HCT116 (cell line): ENCODE data around the gene ZNHIT2. TPM values are rescaled to one million over a fixed set of nuclear protein-coding genes. Genes with fewer than 3 reads are reported as not detected.

Source experiments
- ATAC-seq: fragments of 200-7000 bp; cut with Tn5 transposase; 2 replicates; pipeline ENCODE4 v1.9.1; 2020; ENCODE audit warnings: mild to moderate bottlenecking, moderate library complexity
- BruUV-seq: library from RNA; stranded (reverse); fragments of 400-500 nt; replicated peaks from 2 replicates; lab custom pipeline; 2021; lab: Mats Ljungman, UMichigan
- CTCF ChIA-PET: fragments of 300-600 bp; sonication (Branson Sonifier 250); formaldehyde crosslinking; loops from one replicate; lab custom pipeline; 2021; ENCODE audit warnings: antibody characterized with exemption; lab: Charles Lee
- POLR2A ChIA-PET: fragments of 300-600, 350-600 bp; sonication (Branson Sonifier 250); formaldehyde crosslinking; loops from one replicate; lab custom pipeline; 2021; ENCODE audit warnings: antibody characterized with exemption; lab: Charles Lee
- RAD21 ChIA-PET, 2 experiments: fragments of 300-600 bp; sonication (Branson Sonifier 250); formaldehyde crosslinking; loops; one replicate each; lab custom pipeline; 2023; ENCODE audit warnings: low total read pairs in 2 of 2; ENCODE audit not compliant: uncharacterized antibody in 2 of 2, unreplicated experiment in 2 of 2, low non-redundant PET in 1 of 2; lab: Charles Lee
- DNase-seq: peaks from one replicate; pipeline ENCODE4 v3.0.0-alpha.2; 2010; ENCODE audit warnings: low read depth, low spot score
- H2AFZ ChIP-seq: fragments of 200-600 bp; shearing (Covaris generic), sonication (generic); 2 replicates; pipeline ENCODE4 v1.6.1; 2017; ENCODE audit warnings: low read depth, mixed run types, mixed read lengths, antibody characterized with exemption, low read length; ENCODE audit not compliant: poor library complexity, severe bottlenecking
- H3K27ac ChIP-seq: 2 replicates; pipeline ENCODE4 v1.5.1; 2012; ENCODE audit warnings: low read depth, low read length
- H3K27me3 ChIP-seq: fragments of 200-600 bp; sonication (generic); 2 replicates; pipeline ENCODE4 v1.6.1; 2016; ENCODE audit warnings: mixed run types, low read length, mixed read lengths; ENCODE audit not compliant: insufficient read depth
- H3K36me3 ChIP-seq, 2 experiments: fragments of 200-500 bp in 1 of 2; fragments of 200-600 bp in 1 of 2; sonication (Bioruptor generic) in 1 of 2; sonication (generic) in 1 of 2; 2 replicates each; pipeline versions ENCODE4 v1.5.1 to v1.6.1; 2014 to 2016; ENCODE audit warnings: low read length in 2 of 2, inconsistent platforms in 1 of 2, mixed read lengths in 1 of 2, mixed run types in 1 of 2; ENCODE audit not compliant: insufficient read depth in 2 of 2, control insufficient read depth in 1 of 2
- H3K4me1 ChIP-seq, 2 experiments: fragments of 200-600 bp in 1 of 2; sonication (generic) in 1 of 2; 2 replicates each; pipeline versions ENCODE4 v1.5.1 to v1.6.1; 2012 to 2017; ENCODE audit warnings: low read length in 2 of 2, inconsistent platforms in 1 of 2, mild to moderate bottlenecking in 1 of 2, mixed read lengths in 1 of 2, mixed run types in 1 of 2, moderate library complexity in 1 of 2; ENCODE audit not compliant: insufficient read depth in 2 of 2, control insufficient read depth in 1 of 2
- H3K4me2 ChIP-seq: fragments of 200-600 bp; sonication (generic); 2 replicates; pipeline ENCODE4 v1.6.1; 2017; ENCODE audit warnings: mixed run types, low read length, mixed read lengths
- H3K4me3 ChIP-seq, 2 experiments: fragments of 200-600 bp in 1 of 2; sonication (generic) in 1 of 2; replicated peaks in 1 of 2; 2 replicates each; pipeline ENCODE4 v1.5.1; 2011 to 2016; ENCODE audit warnings: low read length in 2 of 2, control low read depth in 1 of 2, low read depth in 1 of 2, mild to moderate bottlenecking in 1 of 2, mixed read lengths in 1 of 2, mixed run types in 1 of 2
- H3K79me2 ChIP-seq: fragments of 200-600 bp; sonication (generic); 2 replicates; pipeline ENCODE4 v1.6.1; 2017; ENCODE audit warnings: mild to moderate bottlenecking, mixed run types, low read length, moderate library complexity, mixed read lengths; ENCODE audit not compliant: insufficient read depth
- H3K9ac ChIP-seq: fragments of 200-600 bp; sonication (generic); 2 replicates; pipeline ENCODE4 v1.6.1; 2016; ENCODE audit warnings: low read length, mixed read lengths
- H3K9me2 ChIP-seq: fragments of 200-600 bp; sonication (generic), shearing (Covaris generic); 2 replicates; pipeline ENCODE4 v1.6.1; 2017; ENCODE audit warnings: mixed run types, mild to moderate bottlenecking, moderate library complexity; ENCODE audit not compliant: insufficient read depth
- H3K9me3 ChIP-seq, 2 experiments: fragments of 200-500 bp in 1 of 2; fragments of 200-600 bp in 1 of 2; sonication (Bioruptor generic) in 1 of 2; sonication (generic) in 1 of 2; 2 replicates each; pipeline ENCODE4 v1.6.1; 2014 to 2017; ENCODE audit warnings: low read length in 2 of 2, mixed read lengths in 2 of 2, inconsistent platforms in 1 of 2, low read depth in 1 of 2, mild to moderate bottlenecking in 1 of 2, mixed run types in 1 of 2, moderate library complexity in 1 of 2; ENCODE audit not compliant: control insufficient read depth in 1 of 2, insufficient read depth in 1 of 2
- H4K20me1 ChIP-seq: fragments of 200-600 bp; sonication (generic), shearing (Covaris generic); 2 replicates; pipeline ENCODE4 v1.6.1; 2017; ENCODE audit warnings: mixed run types, mild to moderate bottlenecking, moderate library complexity; ENCODE audit not compliant: insufficient read depth
- CBX3 ChIP-seq: IDR thresholded peaks from 2 replicates; pipeline ENCODE4 v1.6.1; 2012; ENCODE audit warnings: low read depth
- EGR1 ChIP-seq: IDR thresholded peaks from 2 replicates; pipeline ENCODE4 v1.6.1; 2012; ENCODE audit warnings: low read depth
- EZH2 ChIP-seq: fragments of 200-600 bp; sonication (generic); IDR thresholded peaks from 2 replicates; pipeline ENCODE4 v1.6.1; 2017; ENCODE audit warnings: antibody characterized with exemption, mixed run types
- JUND ChIP-seq: IDR thresholded peaks from 2 replicates; pipeline ENCODE4 v1.6.1; 2012
- POLR2A ChIP-seq: IDR thresholded peaks from 2 replicates; pipeline ENCODE4 v1.7.0; 2011; ENCODE audit warnings: borderline replicate concordance; ENCODE audit not compliant: insufficient read depth, insufficient read length; ENCODE audit errors: extremely low read depth
- POLR2AphosphoS5 ChIP-seq: IDR thresholded peaks from 2 replicates; pipeline ENCODE4 v1.6.1; 2011; ENCODE audit warnings: mild to moderate bottlenecking, low read depth, low read length, moderate library complexity
- SP1 ChIP-seq: IDR thresholded peaks from 2 replicates; pipeline ENCODE4 v1.6.1; 2012; ENCODE audit warnings: low read depth
- SRF ChIP-seq: IDR thresholded peaks from 2 replicates; pipeline ENCODE4 v1.6.1; 2012; ENCODE audit warnings: low read depth
- TCF7L2 ChIP-seq: IDR thresholded peaks from 2 replicates; pipeline ENCODE4 v1.7.0; 2011; ENCODE audit warnings: borderline replicate concordance, inconsistent platforms; ENCODE audit not compliant: insufficient read depth, insufficient read length; ENCODE audit errors: extremely low read depth
- YY1 ChIP-seq: IDR thresholded peaks from 2 replicates; pipeline ENCODE4 v1.6.1; 2011; ENCODE audit warnings: low read length, low read depth, moderate library complexity, mild to moderate bottlenecking; ENCODE audit not compliant: insufficient replicate concordance; ENCODE audit errors: extremely low read depth
- intact Hi-C: fragments of 100-400 bp; cut with micrococcal nuclease; formaldehyde crosslinking; loops from 2 replicates; pipeline ENCODE4 v1.10.0; 2022
- total RNA-seq: library from RNA; stranded (reverse); gene quantifications from one replicate; pipeline ENCODE4 v1.2.1, GENCODE V29; 2021; ENCODE audit not compliant: unreplicated experiment
- TF ChIP-seq, protein P1 (sequence below), 3 experiments: fragments of 200-600 bp in 1 of 3; sonication (generic) in 1 of 3; IDR thresholded peaks in 2 of 3; conservative IDR thresholded peaks in 1 of 3; 2 replicates each; pipeline ENCODE4 v1.5.1; 2012 to 2017; ENCODE audit warnings: low read depth in 2 of 3, low read length in 2 of 3, antibody characterized with exemption in 1 of 3, borderline replicate concordance in 1 of 3, control low read depth in 1 of 3, mild to moderate bottlenecking in 1 of 3, mixed read lengths in 1 of 3, mixed run types in 1 of 3, moderate library complexity in 1 of 3; ENCODE audit not compliant: insufficient read depth in 1 of 3
- TF ChIP-seq, protein P2 (sequence below): IDR thresholded peaks from 2 replicates; pipeline ENCODE4 v1.6.1; 2012; ENCODE audit warnings: low read depth
- TF ChIP-seq, protein P3 (sequence below): IDR thresholded peaks from 2 replicates; pipeline ENCODE4 v1.6.1; 2012
- TF ChIP-seq, protein P4 (sequence below): IDR thresholded peaks from 2 replicates; pipeline ENCODE4 v1.6.1; 2012

ZNHIT2 gene
- total RNA-seq, 1 experiment from 2014 or later = 18.8 TPM

DNA sequence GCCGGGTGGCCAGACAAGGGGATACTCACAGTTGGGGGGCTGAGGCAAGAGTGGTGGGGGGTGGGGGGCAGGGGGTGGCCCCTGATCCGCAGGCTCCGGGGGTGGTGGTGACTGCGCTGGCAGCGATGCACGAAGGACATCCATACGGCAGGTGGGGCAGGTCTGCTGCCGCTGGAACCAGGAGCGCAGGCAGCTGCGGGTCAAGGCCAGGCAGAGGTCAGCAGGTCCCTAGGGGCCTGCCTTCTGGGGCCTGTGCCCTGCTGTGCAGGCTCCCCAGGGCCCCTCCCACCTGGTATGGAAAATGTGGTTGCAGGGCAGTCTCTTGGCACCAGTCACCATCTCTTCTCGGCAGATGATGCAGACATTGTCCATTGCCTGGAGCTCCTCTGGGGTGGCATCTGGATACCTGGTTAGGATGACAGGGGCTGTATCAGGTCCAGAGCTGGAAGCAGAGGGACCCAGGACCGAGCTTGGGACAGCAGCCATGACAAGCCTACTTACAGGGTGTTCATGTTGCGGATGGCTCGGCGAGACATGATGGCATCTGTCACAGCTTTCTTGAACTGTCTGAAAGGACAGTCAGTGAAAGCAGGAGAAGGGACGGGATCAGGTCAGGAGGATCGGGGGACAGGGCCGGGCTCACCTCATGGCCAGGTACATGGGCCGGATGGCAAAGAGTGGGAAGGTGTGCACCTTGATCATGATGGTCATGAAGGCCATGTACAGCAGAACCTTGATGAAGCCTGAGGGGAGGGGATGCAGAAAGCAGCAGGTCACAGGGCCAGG, 13.3 kb upstream of the ZNHIT2 start:
- H3K27ac ChIP-seq = no peak overlapping the region
- H3K79me2 ChIP-seq = peaks cover 32% of the 10 kb centered on the region
- no peaks in the 10 kb centered on the region for H3K9me3 ChIP-seq
- H3K4me1 ChIP-seq = peaks cover 9 to 19% of the 10 kb centered on the region in 2 experiments; a peak in 3 of 4 replicates
- H4K20me1 ChIP-seq = no peaks in the 10 kb centered on the region
- peaks cover 24 to 53% of the 10 kb centered on the region in 2 experiments for H3K36me3 ChIP-seq
- no peak overlapping the region for H3K4me3 ChIP-seq
- TF ChIP-seq EGR1 = no peak
- TF ChIP-seq, protein P1, sequence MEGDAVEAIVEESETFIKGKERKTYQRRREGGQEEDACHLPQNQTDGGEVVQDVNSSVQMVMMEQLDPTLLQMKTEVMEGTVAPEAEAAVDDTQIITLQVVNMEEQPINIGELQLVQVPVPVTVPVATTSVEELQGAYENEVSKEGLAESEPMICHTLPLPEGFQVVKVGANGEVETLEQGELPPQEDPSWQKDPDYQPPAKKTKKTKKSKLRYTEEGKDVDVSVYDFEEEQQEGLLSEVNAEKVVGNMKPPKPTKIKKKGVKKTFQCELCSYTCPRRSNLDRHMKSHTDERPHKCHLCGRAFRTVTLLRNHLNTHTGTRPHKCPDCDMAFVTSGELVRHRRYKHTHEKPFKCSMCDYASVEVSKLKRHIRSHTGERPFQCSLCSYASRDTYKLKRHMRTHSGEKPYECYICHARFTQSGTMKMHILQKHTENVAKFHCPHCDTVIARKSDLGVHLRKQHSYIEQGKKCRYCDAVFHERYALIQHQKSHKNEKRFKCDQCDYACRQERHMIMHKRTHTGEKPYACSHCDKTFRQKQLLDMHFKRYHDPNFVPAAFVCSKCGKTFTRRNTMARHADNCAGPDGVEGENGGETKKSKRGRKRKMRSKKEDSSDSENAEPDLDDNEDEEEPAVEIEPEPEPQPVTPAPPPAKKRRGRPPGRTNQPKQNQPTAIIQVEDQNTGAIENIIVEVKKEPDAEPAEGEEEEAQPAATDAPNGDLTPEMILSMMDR (IDR thresholded peaks at IDR 0.05 in 2 of 3, conservative IDR thresholded peaks at IDR 0.05 in 1 of 3; ENCODE audit: borderline replicate concordance in 1 of 3, insufficient read depth in 1 of 3, low read depth in 2 of 3, low read length in 2 of 3) = no peak
- no peak for TF ChIP-seq JUND
- TF ChIP-seq, protein P2, sequence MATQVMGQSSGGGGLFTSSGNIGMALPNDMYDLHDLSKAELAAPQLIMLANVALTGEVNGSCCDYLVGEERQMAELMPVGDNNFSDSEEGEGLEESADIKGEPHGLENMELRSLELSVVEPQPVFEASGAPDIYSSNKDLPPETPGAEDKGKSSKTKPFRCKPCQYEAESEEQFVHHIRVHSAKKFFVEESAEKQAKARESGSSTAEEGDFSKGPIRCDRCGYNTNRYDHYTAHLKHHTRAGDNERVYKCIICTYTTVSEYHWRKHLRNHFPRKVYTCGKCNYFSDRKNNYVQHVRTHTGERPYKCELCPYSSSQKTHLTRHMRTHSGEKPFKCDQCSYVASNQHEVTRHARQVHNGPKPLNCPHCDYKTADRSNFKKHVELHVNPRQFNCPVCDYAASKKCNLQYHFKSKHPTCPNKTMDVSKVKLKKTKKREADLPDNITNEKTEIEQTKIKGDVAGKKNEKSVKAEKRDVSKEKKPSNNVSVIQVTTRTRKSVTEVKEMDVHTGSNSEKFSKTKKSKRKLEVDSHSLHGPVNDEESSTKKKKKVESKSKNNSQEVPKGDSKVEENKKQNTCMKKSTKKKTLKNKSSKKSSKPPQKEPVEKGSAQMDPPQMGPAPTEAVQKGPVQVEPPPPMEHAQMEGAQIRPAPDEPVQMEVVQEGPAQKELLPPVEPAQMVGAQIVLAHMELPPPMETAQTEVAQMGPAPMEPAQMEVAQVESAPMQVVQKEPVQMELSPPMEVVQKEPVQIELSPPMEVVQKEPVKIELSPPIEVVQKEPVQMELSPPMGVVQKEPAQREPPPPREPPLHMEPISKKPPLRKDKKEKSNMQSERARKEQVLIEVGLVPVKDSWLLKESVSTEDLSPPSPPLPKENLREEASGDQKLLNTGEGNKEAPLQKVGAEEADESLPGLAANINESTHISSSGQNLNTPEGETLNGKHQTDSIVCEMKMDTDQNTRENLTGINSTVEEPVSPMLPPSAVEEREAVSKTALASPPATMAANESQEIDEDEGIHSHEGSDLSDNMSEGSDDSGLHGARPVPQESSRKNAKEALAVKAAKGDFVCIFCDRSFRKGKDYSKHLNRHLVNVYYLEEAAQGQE = no peak
- no peak for TF ChIP-seq SP1
- TF ChIP-seq, protein P3, sequence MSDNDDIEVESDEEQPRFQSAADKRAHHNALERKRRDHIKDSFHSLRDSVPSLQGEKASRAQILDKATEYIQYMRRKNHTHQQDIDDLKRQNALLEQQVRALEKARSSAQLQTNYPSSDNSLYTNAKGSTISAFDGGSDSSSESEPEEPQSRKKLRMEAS = no peak
- no peak for TF ChIP-seq CBX3
- TF ChIP-seq POLR2A = no peak
- TF ChIP-seq TCF7L2 = no peak
- TF ChIP-seq EZH2 = no peak
- no peak for TF ChIP-seq SRF
- TF ChIP-seq, protein P4, sequence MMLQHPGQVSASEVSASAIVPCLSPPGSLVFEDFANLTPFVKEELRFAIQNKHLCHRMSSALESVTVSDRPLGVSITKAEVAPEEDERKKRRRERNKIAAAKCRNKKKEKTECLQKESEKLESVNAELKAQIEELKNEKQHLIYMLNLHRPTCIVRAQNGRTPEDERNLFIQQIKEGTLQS = no peak
- TF ChIP-seq POLR2AphosphoS5 = no peak
- TF ChIP-seq YY1 = no peak
- ChIA-PET POLR2A (interaction anchor here (1.8 to 2.1 kb wide), 2 partner anchors 9 to 51 kb away, joined by 4 to 12 read pairs; partner anchors contain the start of genes CAPN1, FAU and MRPL49), CTCF (no interaction called here), RAD21 (no interaction called here)
- DNase-seq (no peak), ATAC-seq (no peak)
- H3K9me2 ChIP-seq = no peaks in the 10 kb centered on the region
- no TSS peak for BruUV-seq
- H3K4me2 ChIP-seq = no peak overlapping the region
- H3K27me3 ChIP-seq = no peaks in the 10 kb centered on the region
- no peak overlapping the region for H2AFZ ChIP-seq
- intact Hi-C loops = no loop called here
- H3K9ac ChIP-seq = no peak overlapping the region
